Activated naive CD4-positive, alpha-beta T cell treated with anti-CD3 and anti-CD28 coated beads for 36 hours (primary cell): ENCODE measurements around the gene CYTH2. TPM values are rescaled to one million over a fixed set of nuclear protein-coding genes. Genes with fewer than 3 reads are reported as not detected.

Source experiments
- CTCF ChIA-PET: fragments of 350-600 bp; sonication (Branson Sonifier 250); formaldehyde crosslinking; loops from one replicate; lab custom pipeline; 2021; ENCODE audit warnings: antibody characterized with exemption; lab: Charles Lee
- DNase-seq: peaks from one replicate; pipeline ENCODE4 v3.0.0-alpha.2; 2020
- H3K27ac Mint-ChIP-seq: one replicate; pipeline ENCODE4 v1.8.0; 2021; ENCODE audit warnings: mild to moderate bottlenecking, mixed read lengths
- H3K27me3 Mint-ChIP-seq: one replicate; pipeline ENCODE4 v1.8.0; 2021; ENCODE audit warnings: low read depth, mixed read lengths
- H3K36me3 Mint-ChIP-seq: one replicate; pipeline ENCODE4 v1.8.0; 2021; ENCODE audit warnings: low read depth, mixed read lengths
- H3K4me1 Mint-ChIP-seq: one replicate; pipeline ENCODE4 v1.8.0; 2021; ENCODE audit warnings: low read depth, mixed read lengths
- H3K4me3 Mint-ChIP-seq: one replicate; pipeline ENCODE4 v1.8.0; 2021; ENCODE audit warnings: mild to moderate bottlenecking, moderate library complexity, mixed read lengths
- H3K9me3 Mint-ChIP-seq: one replicate; pipeline ENCODE4 v1.8.0; 2021; ENCODE audit warnings: mixed read lengths
- intact Hi-C: fragments of 100-400 bp; cut with micrococcal nuclease; formaldehyde crosslinking; loops from one replicate; pipeline ENCODE4 v1.15.1; 2023
- total RNA-seq, 2 experiments: library from RNA; stranded (reverse); gene quantifications; one replicate each; pipeline ENCODE4 v1.2.3, GENCODE V29; 2021

The CYTH2 gene
- total RNA-seq, 2 experiments from 2014 or later: 36.7 to 38.0 TPM

DNA sequence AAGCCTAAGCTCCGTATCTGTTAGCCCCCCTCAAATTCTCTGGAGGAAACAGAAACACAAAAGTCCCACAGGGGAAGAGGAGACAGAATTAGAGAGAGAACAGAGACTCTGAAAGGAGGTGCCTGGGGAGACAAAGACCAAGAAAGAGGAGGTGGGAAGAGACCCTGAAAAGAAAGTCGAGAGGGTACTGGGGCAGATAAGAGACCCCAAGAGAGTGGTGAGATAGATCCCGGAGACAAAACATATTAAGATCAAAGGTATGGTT is 24.3 kb upstream of the CYTH2 start:
- Mint-ChIP-seq H3K27me3 (peaks cover 18% of the 10 kb centered on the region), H3K27ac (no peak overlapping the region), H3K4me3 (peak overlapping the region; percentile 90), H3K4me1 (peaks cover 35% of the 10 kb centered on the region), H3K36me3 (peaks cover 31% of the 10 kb centered on the region), H3K9me3 (no peaks in the 10 kb centered on the region)
- no peak for DNase-seq
- CTCF ChIA-PET: interaction anchor here (1.5 kb wide), 2 partner anchors 54 to 94 kb away, joined by 3 to 7 read pairs; partner anchors contain the start of gene KDELR1
- intact Hi-C loops: loop anchor here (1.0 to 2.0 kb wide), 7 partner anchors 24 to 275 kb away; partner anchors contain the start of genes CYTH2, KDELR1, LIG1 and RPL18

DNA sequence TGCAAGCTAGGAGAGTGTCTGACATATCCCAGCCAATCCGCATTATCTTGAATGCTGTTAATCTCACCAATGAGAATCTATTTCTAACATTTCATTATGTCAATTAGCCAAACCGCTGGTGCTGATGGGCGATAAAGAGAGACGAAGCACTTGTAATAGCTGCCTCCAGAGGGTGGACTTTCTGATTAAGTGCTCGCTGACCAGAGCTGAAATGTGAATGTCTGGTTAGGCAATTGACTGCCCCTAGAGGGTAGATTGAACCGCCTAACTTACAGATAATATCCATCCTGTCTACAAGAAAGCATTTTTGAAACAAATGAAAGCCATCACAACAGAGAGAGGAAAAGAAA is 23.9 kb upstream of the CYTH2 start:
- peaks cover 18% of the 10 kb centered on the region for H3K27me3 Mint-ChIP-seq
- peaks cover 31% of the 10 kb centered on the region for H3K36me3 Mint-ChIP-seq
- H3K9me3 Mint-ChIP-seq: no peaks in the 10 kb centered on the region
- CTCF ChIA-PET: interaction anchor here (1.5 kb wide), 2 partner anchors 54 to 94 kb away, joined by 3 to 7 read pairs; partner anchors contain the start of gene KDELR1
- intact Hi-C loops: loop anchor here (1.0 to 2.0 kb wide), 7 partner anchors 24 to 275 kb away; partner anchors contain the start of genes CYTH2, KDELR1, LIG1 and RPL18
- H3K4me3 Mint-ChIP-seq: peak overlapping the region; percentile 90
- H3K27ac Mint-ChIP-seq: peak overlapping the region; percentile 84
- peak; percentile 26 for DNase-seq
- peaks cover 35% of the 10 kb centered on the region for H3K4me1 Mint-ChIP-seq

DNA sequence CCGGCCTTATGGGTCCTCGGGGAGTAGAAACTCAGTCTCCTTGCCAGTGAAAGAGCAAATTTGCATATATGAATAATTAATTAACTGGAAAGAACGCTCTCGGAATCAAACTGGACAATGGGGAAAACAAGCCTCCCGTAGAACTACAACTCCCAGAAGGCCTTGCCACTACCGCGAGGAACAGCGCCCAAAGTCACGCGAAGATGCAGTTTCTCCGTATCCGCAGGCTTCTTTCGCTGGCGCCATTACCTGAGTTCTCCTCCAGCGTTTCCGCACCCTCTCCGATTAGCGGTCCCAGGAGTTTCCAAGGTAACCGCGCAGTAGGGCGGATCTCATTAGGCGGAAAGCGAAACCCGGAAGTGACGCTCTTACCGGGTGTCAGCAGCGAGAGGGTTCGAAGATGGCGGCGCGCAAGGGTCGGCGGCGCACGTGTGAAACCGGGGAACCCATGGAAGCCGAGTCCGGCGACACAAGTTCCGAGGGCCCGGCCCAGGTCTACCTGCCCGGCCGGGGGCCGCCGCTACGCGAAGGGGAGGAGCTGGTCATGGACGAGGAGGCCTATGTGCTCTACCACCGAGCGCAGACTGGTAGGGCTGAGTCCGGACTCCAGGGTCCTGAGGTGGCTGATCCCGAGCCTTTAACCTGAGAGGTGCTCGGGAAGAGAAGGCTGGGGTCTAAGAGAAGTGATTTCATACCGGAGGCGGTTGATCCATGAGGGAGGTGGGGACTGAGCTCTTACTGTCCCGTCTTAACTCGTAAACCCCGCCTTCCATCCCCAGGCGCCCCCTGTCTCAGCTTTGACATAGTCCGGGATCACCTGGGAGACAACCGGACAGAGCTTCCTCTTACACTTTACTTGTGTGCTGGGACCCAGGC is 23.3 kb upstream of the CYTH2 start, which contains the start of gene GRWD1:
TSS of gene GRWD1 (plus strand) at position 378 of the 876 bp plus-strand sequence. CDS start at position 401, 23 bp downstream.
- intact Hi-C loops: loop anchor here (1.0 to 2.0 kb wide), 7 partner anchors 23 to 276 kb away; partner anchors contain the start of genes CYTH2, KDELR1, LIG1 and RPL18
- H3K4me3 Mint-ChIP-seq: peak within 1 kb of the TSS; percentile 90
- H3K27ac Mint-ChIP-seq: peak within 1 kb of the TSS; percentile 84
- peaks cover 33% of the 10 kb centered on the region for H3K36me3 Mint-ChIP-seq
- H3K9me3 Mint-ChIP-seq: no peaks in the 10 kb centered on the region
- DNase-seq: peak; percentile 97
- H3K4me1 Mint-ChIP-seq: peaks cover 35% of the 10 kb centered on the region
- CTCF ChIA-PET: interaction anchor here (1.5 kb wide), 2 partner anchors 55 to 95 kb away, joined by 3 to 7 read pairs; partner anchors contain the start of gene KDELR1
- H3K27me3 Mint-ChIP-seq: peaks cover 18% of the 10 kb centered on the region

DNA sequence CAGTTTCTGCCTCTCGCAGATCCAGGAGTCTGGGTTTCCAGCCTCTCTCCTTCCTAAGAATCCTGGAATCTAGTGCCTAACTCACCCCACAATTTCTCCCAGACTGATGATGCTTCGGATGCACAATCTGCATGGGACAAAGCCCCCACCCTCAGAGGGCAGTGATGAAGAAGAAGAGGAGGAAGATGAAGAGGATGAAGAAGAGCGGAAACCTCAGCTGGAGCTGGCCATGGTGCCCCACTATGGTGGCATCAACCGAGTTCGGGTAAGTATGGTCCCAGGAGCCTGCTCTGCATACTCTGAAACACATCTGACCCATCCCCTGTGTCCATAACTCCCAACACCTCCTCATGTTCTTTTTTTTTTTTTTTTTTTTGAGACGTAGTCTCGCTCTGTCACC is 22.6 kb upstream of the CYTH2 start:
- H3K27me3 Mint-ChIP-seq: peaks cover 15% of the 10 kb centered on the region
- CTCF ChIA-PET: interaction anchor here (1.1 kb wide), 1 partner anchor 24 kb away, joined by 3 read pairs; no protein-coding TSS in a partner anchor
- peaks cover 36% of the 10 kb centered on the region for H3K36me3 Mint-ChIP-seq
- DNase-seq: no peak
- peak overlapping the region; percentile 90 for H3K4me3 Mint-ChIP-seq
- no peak overlapping the region for H3K27ac Mint-ChIP-seq
- intact Hi-C loops: no loop called here
- H3K4me1 Mint-ChIP-seq: peaks cover 35% of the 10 kb centered on the region
- no peaks in the 10 kb centered on the region for H3K9me3 Mint-ChIP-seq

DNA sequence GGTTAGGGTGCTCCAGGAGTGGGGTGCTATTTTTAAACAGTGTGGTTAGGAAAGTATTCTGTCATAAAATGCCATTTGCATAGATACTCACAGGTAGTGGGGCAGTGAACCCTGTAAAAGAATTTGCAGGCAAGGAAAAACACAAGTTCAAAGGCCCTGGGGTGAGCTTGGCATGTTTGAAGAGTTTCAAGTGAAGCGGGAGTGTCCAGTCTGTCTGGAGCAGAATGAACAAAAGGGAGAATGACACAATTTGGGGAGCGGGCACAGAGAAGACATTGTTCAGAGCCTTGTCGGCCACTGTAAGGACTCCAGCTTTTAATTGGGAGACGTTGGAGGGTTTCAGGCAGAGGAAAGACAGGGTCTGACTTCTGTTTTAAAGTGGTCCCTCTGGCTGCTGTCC is 20.6 kb upstream of the CYTH2 start:
- no peak for DNase-seq
- Mint-ChIP-seq H3K27me3 (peaks cover 7% of the 10 kb centered on the region), H3K4me1 (peaks cover 39% of the 10 kb centered on the region), H3K9me3 (no peaks in the 10 kb centered on the region), H3K27ac (no peak overlapping the region), H3K4me3 (no peak overlapping the region), H3K36me3 (peaks cover 41% of the 10 kb centered on the region)
- CTCF ChIA-PET: no interaction called here
- intact Hi-C loops: no loop called here

DNA sequence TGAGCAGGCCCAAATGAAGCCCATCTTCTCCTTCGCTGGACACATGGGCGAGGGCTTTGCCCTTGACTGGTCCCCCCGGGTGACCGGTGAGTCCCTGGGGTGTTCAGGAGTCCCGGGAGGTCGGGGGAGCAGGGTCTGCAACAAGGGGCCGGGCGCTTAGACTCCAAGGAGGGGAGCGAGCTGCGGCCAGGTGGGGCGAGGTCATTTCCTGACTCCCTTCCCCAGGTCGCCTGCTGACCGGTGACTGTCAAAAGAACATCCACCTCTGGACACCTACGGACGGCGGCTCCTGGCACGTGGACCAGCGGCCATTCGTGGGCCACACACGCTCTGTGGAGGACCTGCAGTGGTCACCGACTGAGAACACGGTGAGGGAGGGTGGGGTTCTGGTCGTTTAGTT is 18.7 kb upstream of the CYTH2 start:
- intact Hi-C loops: no loop called here
- CTCF ChIA-PET: no interaction called here
- no peaks in the 10 kb centered on the region for H3K27me3 Mint-ChIP-seq
- no peak overlapping the region for H3K4me3 Mint-ChIP-seq
- H3K4me1 Mint-ChIP-seq: peaks cover 34% of the 10 kb centered on the region
- H3K36me3 Mint-ChIP-seq: peaks cover 50% of the 10 kb centered on the region
- H3K27ac Mint-ChIP-seq: no peak overlapping the region
- no peaks in the 10 kb centered on the region for H3K9me3 Mint-ChIP-seq
- no peak for DNase-seq

DNA sequence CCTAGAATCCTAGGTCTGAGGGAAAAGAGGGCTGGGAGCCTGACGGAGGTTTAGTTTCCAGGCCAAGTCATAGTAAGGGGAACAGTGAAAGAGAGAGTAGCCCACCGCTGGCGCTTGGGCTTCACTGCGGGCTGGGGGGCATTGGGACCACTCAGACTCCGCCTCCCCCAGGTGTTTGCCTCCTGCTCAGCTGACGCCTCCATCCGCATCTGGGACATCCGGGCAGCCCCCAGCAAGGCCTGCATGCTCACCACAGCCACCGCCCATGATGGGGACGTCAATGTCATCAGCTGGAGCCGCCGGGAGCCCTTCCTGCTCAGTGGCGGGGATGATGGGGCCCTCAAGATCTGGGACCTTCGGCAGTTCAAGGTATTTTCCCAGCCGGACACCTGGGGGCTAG is 18.3 kb upstream of the CYTH2 start:
- H3K4me1 Mint-ChIP-seq: peaks cover 34% of the 10 kb centered on the region
- no peak overlapping the region for H3K27ac Mint-ChIP-seq
- H3K36me3 Mint-ChIP-seq: peaks cover 50% of the 10 kb centered on the region
- no peak overlapping the region for H3K4me3 Mint-ChIP-seq
- no peak for DNase-seq
- H3K27me3 Mint-ChIP-seq: no peaks in the 10 kb centered on the region
- no peaks in the 10 kb centered on the region for H3K9me3 Mint-ChIP-seq
- intact Hi-C loops: no loop called here
- CTCF ChIA-PET: interaction anchor here (1.4 kb wide), 1 partner anchor 39 kb away, joined by 3 read pairs; no protein-coding TSS in a partner anchor

DNA sequence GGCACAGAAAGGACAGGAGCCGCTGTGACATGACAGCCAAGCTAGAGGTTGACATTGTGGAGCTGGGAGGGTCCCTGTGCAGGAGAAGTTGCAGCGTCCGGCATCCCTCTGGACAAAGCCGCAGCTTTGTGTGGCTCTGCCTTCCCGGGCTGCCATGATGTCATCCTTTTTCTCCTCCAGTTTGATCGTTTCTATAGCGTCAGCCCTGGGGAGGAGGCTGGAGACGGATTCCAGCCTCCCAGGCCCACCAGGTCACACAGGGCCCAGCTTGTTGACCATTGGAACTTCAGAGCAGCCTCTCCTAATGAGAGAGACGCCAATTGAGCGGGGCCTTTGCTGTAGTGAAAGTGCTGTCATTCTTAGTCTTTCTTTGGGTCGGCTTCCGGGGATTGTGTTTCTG is 17.5 kb upstream of the CYTH2 start:
- Mint-ChIP-seq H3K27ac (no peak overlapping the region), H3K4me1 (peaks cover 32% of the 10 kb centered on the region), H3K4me3 (no peak overlapping the region), H3K36me3 (peaks cover 45% of the 10 kb centered on the region), H3K9me3 (no peaks in the 10 kb centered on the region), H3K27me3 (no peaks in the 10 kb centered on the region)
- intact Hi-C loops: no loop called here
- CTCF ChIA-PET: interaction anchor here (1.4 kb wide), 1 partner anchor 38 kb away, joined by 3 read pairs; no protein-coding TSS in a partner anchor
- DNase-seq: no peak

DNA sequence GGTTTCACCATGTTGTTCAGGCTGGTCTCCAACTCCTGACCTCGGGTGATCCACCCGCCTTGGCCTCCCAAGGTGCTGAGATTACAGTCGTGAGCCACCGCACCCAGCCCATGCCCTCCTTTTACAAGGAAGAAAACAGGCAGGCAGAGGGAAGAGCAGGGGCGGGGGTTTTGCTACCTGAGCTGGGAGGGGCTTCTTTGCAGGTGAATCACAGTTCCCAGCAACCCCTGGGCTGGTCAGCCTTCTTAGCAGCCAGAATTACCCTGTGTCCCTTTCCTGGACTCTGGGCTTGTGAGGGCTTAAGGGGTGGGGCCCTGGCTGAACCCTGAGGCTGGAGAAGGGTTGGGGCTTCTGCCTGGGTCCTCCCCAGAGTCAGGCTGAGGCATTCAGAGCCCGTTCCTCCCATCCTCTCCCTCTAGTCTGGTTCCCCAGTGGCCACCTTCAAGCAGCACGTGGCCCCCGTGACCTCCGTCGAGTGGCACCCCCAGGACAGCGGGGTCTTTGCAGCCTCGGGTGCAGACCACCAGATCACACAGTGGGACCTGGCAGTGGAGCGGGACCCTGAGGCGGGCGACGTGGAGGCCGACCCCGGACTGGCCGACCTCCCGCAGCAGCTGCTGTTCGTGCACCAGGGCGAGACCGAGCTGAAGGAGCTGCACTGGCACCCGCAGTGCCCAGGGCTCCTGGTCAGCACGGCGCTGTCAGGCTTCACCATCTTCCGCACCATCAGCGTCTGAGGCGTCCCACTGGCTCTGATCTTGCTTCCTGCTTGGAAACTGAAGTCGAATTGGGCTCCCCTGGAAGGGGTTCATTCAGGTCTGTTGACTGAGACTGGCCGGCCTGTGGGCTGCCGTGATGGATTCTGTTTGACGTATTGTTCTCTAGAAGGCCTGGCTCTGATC is 16.6 kb upstream of the CYTH2 start:
- Mint-ChIP-seq H3K27ac (no peak overlapping the region), H3K4me1 (peaks cover 27% of the 10 kb centered on the region), H3K9me3 (no peaks in the 10 kb centered on the region)

DNA sequence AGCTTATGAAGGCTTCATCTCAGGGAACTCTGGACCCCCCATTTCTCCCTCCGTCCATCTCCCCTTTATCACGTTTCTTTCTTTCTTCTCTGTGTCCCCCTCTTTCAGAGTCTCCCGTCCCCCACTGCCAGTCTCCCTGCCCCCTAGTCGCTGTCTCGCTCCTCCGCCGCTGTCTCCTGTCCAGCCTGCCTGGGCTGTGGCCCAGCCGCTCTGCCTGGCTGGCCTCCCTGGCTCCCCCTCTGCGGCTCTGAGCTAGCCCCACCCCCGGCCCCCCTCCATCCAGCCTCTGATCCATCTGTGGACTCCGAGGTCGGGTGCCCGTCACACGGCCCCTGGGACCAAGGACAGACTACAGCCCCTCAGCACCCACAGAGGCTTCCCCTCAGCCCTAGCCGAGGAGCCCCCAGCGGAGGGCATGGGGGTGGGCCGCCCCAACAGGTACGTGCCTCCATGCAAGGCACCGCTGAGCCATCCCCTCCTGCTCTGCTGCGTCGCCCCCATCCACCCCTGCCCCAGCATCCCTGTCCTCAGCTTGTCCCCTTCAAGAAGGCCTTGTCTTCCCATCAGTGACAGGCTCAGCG is 14.9 kb upstream of the CYTH2 start:
- peaks cover 33% of the 10 kb centered on the region for H3K36me3 Mint-ChIP-seq
- no peaks in the 10 kb centered on the region for H3K9me3 Mint-ChIP-seq
- CTCF ChIA-PET: no interaction called here
- H3K4me3 Mint-ChIP-seq: no peak overlapping the region
- no peak overlapping the region for H3K27ac Mint-ChIP-seq
- intact Hi-C loops: no loop called here
- peaks cover 14% of the 10 kb centered on the region for H3K4me1 Mint-ChIP-seq
- DNase-seq: no peak
- H3K27me3 Mint-ChIP-seq: no peaks in the 10 kb centered on the region

More for the DNA sequence above, 16.6 kb upstream of the CYTH2 start:
- no peaks in the 10 kb centered on the region for H3K27me3 Mint-ChIP-seq
- H3K4me3 Mint-ChIP-seq: no peak overlapping the region
- CTCF ChIA-PET: interaction anchor here (1.4 kb wide), 1 partner anchor 37 kb away, joined by 3 read pairs; no protein-coding TSS in a partner anchor
- H3K36me3 Mint-ChIP-seq: peaks cover 47% of the 10 kb centered on the region
- no peak for DNase-seq
- intact Hi-C loops: no loop called here

DNA sequence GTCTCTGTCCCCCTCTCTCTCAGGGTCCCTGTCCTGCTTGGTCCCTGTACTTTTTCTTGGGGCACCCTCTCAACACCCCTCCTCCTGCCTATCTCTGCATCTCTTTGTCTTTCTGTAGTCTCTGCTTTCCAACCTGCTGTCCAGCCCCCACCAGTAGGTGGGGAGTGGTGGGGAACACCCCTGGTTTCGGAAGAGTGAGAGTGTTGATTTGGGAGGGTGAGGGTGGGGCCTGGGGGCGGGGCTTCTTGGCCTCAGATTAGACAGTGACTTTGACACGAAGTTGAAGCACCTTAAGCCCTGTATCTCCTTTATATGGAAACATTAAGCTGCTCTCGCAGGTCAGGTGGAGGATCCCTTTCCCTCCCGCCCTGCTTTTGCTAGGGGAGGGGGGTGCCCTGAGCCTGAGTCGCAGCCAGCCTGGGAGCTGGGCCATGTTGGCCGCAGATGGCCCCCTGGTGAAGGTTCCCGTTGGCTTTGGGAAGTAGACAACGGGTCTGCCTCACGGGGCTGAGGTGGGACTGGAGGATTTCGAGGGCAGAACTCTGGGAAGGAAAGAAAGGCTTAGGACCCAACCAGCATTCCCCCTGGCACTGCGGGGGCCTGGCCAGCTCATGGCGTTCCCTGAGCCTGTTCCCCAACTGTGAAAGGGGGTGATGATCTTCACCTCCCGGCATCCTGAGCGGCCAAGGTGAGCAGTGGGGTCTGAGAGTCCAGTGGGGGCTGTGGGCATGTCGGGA is 13.8 kb upstream of the CYTH2 start, which contains the start of gene KCNJ14:
TSS of gene KCNJ14 (plus strand) at position 404 of the 737 bp plus-strand sequence. CDS start 6,151 bp downstream, outside the sequence.
- Mint-ChIP-seq H3K4me1 (peaks cover 14% of the 10 kb centered on the region), H3K4me3 (no peak within 1 kb of the TSS), H3K9me3 (no peaks in the 10 kb centered on the region), H3K36me3 (peaks cover 30% of the 10 kb centered on the region), H3K27me3 (no peaks in the 10 kb centered on the region), H3K27ac (no peak within 1 kb of the TSS)
- CTCF ChIA-PET: interaction anchor here (0.6 kb wide), 1 partner anchor 104 kb away, joined by 3 read pairs; no protein-coding TSS in a partner anchor
- no peak for DNase-seq
- intact Hi-C loops: no loop called here
